NCI-H2227 (cell line): ENCODE measurements around the gene FBXO21.

ENCODE experiments used
- DNase-seq: peaks from one replicate; lab custom pipeline; 2025; ENCODE audit not compliant: unreplicated experiment; lab: John Stamatoyannopoulos, UW

Gene FBXO21

DNA sequence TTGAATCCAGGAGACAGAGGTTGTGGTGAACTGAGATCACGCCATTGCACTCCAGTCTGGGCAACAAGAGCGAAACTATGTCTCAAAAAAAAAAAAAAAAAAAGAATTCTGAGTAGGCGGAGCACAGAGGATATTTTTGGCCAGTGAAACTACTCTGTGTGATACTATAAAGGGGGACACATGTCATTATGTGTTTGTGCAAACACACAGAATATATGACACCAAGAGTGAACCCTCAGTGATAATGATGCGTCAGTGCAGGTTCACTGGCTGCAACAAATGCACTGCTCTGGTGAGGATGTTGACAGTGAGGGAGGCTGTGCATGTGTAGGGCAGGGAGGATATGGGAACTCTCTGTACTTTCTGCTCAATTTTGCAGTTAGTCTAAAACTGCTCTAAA lies 24.2 kb downstream of the FBXO21 start:
- DNase-seq = no peak

GRCh38 chr12:117165342-117165741 lies 24.9 kb downstream of the FBXO21 start:
- no peak for DNase-seq

GRCh38 chr12:117162633-117163032 lies 27.6 kb downstream of the FBXO21 start:
- DNase-seq = no peak

GRCh38 chr12:117162167-117162539 lies 28.1 kb downstream of the FBXO21 start:
- no peak for DNase-seq

- DNase-seq = no peak
These were observed 28.7 kb downstream of the FBXO21 start for GRCh38 chr12:117161460-117162166.

DNA sequence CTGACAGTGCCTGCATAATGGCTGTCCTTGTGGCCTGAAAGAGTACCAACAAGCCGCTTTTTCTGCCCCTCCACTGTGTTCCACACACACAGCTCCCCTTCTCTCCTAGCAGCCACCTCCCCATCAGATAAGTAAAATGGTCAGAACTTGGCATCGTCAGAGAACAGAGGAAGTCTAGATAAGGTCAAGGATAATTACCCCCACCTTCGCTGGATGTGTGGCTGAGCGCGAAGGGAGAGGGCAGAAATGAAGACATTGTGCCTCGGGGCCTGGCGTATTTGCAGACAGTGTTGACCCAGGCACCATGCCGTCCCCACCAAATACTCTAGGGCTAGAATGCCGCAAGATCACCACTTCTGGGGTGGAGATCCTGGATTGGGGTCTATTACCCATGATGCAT lies 30.6 kb downstream of the FBXO21 start:
- DNase-seq = no peak

- peak; percentile 63 for DNase-seq
These were observed 31.2 kb downstream of the FBXO21 start for GRCh38 chr12:117158911-117159553.

DNA sequence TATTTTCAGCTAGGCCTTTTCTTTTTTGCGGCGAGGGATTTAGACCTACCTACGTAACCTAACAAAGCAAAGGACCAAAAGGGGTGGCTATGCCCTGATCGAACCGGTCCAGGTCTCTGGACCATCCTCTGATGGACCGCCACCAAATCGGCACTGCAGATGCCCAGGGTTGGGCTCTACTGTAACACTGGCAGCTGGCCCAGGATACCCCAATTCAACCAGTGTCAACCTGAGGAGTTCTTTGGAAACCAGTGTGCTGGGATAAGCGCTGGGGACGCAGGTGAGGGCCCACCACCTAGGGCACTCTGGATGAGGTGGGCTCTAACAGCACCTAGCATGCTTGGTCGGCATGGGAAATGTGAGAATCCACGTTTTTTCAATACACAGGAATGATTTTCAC lies 32.2 kb downstream of the FBXO21 start:
- DNase-seq = no peak

GRCh38 chr12:117155278-117156060 lies 34.8 kb downstream of the FBXO21 start:
- DNase-seq = peak; percentile 73

DNA sequence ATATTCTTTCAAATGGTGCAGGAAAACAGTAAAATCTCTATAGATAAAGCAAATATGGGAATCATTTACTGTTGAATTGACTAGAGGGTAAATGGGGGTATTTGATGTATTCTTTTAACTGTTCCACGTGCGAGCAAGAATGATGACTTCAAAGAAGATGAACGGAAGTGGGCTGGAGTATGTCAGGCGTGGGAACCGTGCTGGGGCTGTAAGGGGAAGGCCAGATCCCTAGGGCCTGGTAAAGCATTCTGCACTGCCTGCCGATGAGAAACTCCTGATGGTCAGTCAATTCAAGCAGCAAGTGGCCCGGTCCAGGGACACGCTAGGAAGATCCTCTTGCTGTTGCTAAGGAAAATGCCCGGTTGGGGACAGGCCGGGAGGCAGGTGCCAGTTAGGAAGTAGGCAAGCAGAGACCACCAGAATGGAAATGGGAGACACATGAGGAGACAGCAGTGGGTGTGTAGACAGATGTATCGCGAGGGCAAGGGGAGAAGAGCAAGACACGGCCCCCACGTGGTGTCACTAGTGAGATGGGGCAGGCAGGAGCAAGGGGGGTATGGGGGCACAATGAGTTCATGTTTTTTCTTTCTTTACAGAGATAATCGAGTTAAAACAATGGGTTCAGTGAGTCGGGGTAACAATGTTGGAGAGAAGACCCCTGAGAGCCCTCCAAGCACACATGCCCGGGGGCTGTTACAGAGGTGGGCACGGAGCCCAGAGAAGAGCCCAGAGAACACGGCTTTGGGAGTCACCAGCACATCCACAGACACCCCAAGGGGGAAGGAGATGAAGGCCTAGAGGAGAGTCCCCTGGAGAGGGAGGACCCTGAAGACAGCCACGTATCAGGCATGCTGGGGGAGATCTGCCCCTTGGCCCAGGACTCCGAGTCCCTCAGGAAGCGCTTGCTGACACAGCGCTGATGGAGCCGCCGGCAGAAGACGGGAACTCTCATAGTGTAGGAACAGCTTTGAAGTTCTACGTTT lies 37.2 kb downstream of the FBXO21 start:
- no peak for DNase-seq

DNA sequence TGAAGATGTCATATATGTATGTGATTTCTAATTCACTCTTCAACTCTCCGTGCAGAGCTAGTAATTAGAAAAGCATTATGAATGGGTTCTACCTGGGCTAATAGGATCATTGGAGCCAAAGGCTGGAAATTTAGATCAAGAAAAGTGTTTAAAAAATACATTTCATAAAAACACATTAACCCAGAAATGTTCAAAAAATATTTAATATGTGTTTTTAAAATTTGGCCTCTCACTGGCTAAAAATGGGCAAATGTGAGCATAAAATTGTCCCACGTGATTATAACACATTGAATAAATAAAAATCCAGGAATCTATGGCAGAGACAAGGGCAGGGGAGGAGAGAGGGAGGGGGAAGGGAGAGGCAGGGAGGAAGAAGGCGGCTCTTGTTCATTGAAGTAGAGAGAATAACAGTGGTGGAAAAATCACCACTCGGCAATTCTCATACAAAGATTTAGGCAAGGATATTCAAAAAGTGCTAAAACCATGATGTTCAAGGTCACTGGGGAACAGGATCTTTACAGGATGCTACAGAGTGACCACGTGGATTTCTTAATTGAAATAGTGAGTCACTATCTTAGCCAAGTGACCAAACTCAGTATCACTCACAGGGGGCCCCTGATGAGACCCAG lies 38.8 kb downstream of the FBXO21 start:
- no peak for DNase-seq

DNA sequence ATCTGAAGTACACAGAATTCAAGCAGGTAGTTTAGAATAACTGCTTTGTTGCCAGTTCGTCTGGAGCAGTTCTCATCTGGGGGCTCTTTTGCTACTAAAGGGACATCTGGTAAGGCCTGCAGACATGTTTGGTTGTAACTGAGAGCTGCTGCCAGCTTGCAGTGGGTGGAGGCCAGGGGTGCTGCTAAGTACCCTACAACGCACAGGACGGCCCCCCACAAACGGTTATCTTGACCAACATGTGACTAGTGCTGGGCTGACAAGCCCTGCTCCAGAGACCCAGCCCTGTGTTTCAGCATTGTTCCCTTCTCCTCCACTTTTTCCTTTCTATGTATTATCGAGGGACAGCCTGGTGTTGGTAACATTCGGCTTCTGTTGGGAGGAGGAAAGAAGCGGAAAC lies 40.8 kb downstream of the FBXO21 start:
- no peak for DNase-seq

- DNase-seq = no peak
These were observed 41.6 kb downstream of the FBXO21 start for GRCh38 chr12:117148642-117149041.

DNA sequence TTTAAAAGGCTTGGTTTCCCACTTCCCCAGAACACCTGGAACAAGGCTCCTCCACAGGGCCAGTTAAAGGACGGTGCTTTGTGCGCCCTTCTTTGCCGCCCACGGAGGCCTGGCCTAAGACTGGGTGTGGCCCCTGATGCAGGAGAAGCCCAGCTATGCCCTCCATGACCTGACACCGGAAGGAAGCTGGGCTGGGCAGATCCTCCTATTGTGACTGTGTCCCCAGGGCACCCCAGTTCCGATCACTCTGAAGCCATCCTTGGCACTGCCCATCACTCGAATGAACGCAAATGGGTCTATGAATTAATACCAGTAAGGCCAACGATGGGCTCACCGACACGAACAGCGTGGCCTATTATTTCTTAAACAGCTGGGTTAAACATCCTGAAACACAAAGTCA lies 42.6 kb downstream of the FBXO21 start:
- no peak for DNase-seq

DNA sequence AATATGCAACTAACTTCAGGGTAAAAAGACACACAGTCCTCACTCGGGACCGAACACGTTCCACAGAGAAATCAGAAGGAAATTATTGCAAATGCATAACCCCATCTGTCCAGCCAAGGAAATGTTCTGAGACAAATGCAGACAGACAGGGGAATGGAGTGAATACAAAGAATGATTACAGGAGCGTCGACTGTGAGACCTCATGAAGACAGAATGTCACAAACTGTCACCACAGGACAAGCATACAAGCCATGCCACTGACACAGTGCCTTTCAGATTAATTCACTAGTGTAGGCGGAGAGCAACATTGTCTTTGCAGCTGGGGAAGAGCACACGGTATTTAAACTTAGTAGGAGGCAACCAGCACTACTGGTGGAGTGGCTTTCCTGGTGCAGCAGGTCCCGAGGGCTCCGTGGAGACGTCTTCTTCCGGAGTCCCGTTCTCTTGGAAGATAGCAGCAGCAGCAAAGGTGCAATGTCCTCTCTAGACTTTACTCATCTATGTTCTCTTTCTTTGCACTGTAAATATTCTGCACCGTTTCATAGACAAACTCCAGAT lies 44.6 kb downstream of the FBXO21 start:
- DNase-seq = no peak

GRCh38 chr12:117144599-117144998 lies 45.7 kb downstream of the FBXO21 start:
- no peak for DNase-seq

- no peak for DNase-seq
These were observed 47.2 kb downstream of the FBXO21 start for GRCh38 chr12:117143008-117143532.

GRCh38 chr12:117142094-117142493 lies 48.2 kb downstream of the FBXO21 start:
- no peak for DNase-seq

- DNase-seq = no peak
These were observed 49.0 kb downstream of the FBXO21 start for GRCh38 chr12:117141097-117141898.
